ENCODE measurements around the gene SMYD2. TPM values are rescaled to one million over a fixed set of nuclear protein-coding genes. Genes with fewer than 3 reads are reported as not detected.

Gene SMYD2, protein sequence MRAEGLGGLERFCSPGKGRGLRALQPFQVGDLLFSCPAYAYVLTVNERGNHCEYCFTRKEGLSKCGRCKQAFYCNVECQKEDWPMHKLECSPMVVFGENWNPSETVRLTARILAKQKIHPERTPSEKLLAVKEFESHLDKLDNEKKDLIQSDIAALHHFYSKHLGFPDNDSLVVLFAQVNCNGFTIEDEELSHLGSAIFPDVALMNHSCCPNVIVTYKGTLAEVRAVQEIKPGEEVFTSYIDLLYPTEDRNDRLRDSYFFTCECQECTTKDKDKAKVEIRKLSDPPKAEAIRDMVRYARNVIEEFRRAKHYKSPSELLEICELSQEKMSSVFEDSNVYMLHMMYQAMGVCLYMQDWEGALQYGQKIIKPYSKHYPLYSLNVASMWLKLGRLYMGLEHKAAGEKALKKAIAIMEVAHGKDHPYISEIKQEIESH
- total RNA-seq: 39.0 and 54.0 TPM in 2 replicates

DNA sequence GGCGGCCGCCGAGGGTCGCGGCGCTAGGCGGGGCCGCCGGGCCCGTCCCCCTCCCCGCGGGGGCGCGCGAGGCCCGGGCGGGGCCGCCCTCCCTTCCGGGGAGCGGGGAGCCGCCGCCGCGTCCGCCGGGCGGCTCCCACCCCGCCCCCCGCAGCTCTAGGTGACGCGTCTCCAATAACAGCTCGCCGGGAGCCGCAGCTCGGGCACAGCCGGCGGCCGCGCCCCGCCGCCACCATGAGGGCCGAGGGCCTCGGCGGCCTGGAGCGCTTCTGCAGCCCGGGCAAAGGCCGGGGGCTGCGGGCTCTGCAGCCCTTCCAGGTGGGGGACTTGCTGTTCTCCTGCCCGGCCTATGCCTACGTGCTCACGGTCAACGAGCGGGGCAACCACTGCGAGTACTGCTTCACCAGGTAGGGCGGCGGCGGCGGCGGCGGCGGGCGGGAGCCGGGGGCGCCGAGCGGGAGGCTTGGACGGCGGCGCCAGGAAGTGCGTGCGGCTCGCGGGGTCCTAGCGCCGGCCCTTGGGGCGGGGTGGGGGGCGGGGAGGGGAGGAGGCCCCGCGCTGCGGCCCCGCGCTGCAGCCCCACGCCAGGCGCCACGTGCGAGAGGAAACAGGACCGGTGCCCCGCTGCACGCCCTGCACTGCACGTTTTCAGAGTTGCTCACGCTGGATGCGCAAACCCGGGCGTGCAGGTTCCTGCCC is at the start of gene SMYD2:
Gene SMYD2, plus strand, starts transcription at position 139 of the 699 bp plus-strand sequence. Its CDS starts 96 bp downstream, at position 235.

All from nasal cavity respiratory epithelium epithelial cell of viscerocranial mucosa (primary cell).